HG03575 (cell line): ENCODE data around the gene TRIB2.

ENCODE experiments used
- ATAC-seq: cut with Tn5 transposase; IDR thresholded peaks from one replicate; pipeline ENCODE4 v1.9.1; 2021; ENCODE audit not compliant: unreplicated experiment, insufficient number of reproducible peaks, low FRiP score; ENCODE audit errors: extremely low read depth

Gene TRIB2

GRCh38 chr2:12767541-12767940, 50.8 kb downstream of the TRIB2 start:
- ATAC-seq: no peak

GRCh38 chr2:12767996-12768624, 51.4 kb downstream of the TRIB2 start:
- no peak for ATAC-seq

- ATAC-seq: no peak
These were observed 52.9 kb downstream of the TRIB2 start for GRCh38 chr2:12769492-12770105.

GRCh38 chr2:12770300-12770968, 53.7 kb downstream of the TRIB2 start:
- no peak for ATAC-seq

GRCh38 chr2:12771154-12771553, 54.4 kb downstream of the TRIB2 start:
- ATAC-seq: no peak

- ATAC-seq: no peak
These were observed 57.1 kb downstream of the TRIB2 start for GRCh38 chr2:12773586-12774394.

- no peak for ATAC-seq
These were observed 57.6 kb downstream of the TRIB2 start for GRCh38 chr2:12774395-12774727.

- ATAC-seq: no peak
These were observed 59.8 kb downstream of the TRIB2 start for GRCh38 chr2:12776521-12776961.

GRCh38 chr2:12778369-12778768, 61.6 kb downstream of the TRIB2 start:
- ATAC-seq: no peak

GRCh38 chr2:12778811-12779579, 62.3 kb downstream of the TRIB2 start:
- ATAC-seq: no peak

GRCh38 chr2:12781329-12781728, 64.6 kb downstream of the TRIB2 start:
- ATAC-seq: no peak

GRCh38 chr2:12787891-12788801, 71.4 kb downstream of the TRIB2 start:
- no peak for ATAC-seq

- no peak for ATAC-seq
These were observed 75.2 kb downstream of the TRIB2 start for GRCh38 chr2:12791906-12792305.
